ENCODE measurements around the gene SV2C. TPM values are rescaled to one million over a fixed set of nuclear protein-coding genes. Genes with fewer than 3 reads are reported as not detected.
A peak's percentile ranks its signal among the peaks of the same experiment; 100 is the strongest.
"Not testable (repeated sequence)": the region's sequence is repeated elsewhere in the genome, so short reads cannot be mapped to it uniquely, and the experiment has no call there.

SV2C gene
- total RNA-seq, 2 experiments from 2014 or later, result not detected

- H3K4me1 Mint-ChIP-seq, result no peaks in the 10 kb centered on the region
- no peak for DNase-seq
- no peaks in the 10 kb centered on the region for H3K9me3 Mint-ChIP-seq
- H3K4me3 Mint-ChIP-seq, result no peak overlapping the region
- no peak overlapping the region for H3K27ac Mint-ChIP-seq
- no peaks in the 10 kb centered on the region for H3K36me3 Mint-ChIP-seq
- peaks cover 7% of the 10 kb centered on the region for H3K27me3 Mint-ChIP-seq
Observed at GRCh38 chr5:76224898-76225297, 141.7 kb downstream of the SV2C start.

DNA sequence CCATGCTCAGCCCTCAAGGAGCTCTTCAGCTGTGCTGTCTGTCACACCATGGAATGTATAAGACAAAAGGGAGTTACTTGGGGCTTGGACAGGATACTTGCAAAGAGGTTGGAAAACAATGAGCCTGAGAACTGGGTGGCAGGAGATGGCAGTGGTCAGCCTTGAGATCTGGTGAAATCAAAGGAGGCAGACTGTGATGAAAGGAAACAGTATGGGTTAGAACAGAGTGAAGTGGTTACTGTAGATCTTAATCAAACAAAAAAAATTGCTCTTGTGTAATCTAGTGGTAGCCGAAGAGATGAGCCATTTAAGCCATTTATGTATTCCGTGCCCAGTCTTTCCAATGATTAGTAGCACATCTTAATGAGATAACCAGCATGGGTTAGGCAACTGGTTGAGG is 142.2 kb downstream of the SV2C start:
- Mint-ChIP-seq H3K36me3 (no peaks in the 10 kb centered on the region), H3K27me3 (peaks cover 7% of the 10 kb centered on the region), H3K27ac (no peak overlapping the region), H3K4me3 (no peak overlapping the region), H3K4me1 (no peaks in the 10 kb centered on the region), H3K9me3 (no peaks in the 10 kb centered on the region)
- no peak for DNase-seq

DNA sequence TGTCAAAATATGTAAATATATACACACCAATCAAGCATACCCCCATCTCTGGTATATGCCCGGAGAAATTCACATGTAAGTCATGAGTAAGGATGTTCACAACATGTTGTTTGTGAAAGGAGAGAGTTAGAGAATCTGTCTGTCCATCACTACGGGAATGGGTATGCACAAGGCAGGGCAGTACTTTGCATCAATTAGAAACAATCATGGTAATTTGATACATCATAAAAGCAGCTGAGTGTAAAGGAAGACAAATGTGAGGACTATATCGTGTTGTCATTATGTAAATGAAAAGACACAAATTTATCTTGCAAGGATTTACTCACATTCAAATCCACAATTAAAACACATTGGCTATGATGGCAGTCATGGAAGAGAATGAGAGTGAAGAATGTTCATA is 146.7 kb downstream of the SV2C start:
- no peaks in the 10 kb centered on the region for H3K36me3 Mint-ChIP-seq
- H3K4me3 Mint-ChIP-seq, result no peak overlapping the region
- H3K27ac Mint-ChIP-seq, result no peak overlapping the region
- no peak for DNase-seq
- H3K27me3 Mint-ChIP-seq, result no peaks in the 10 kb centered on the region
- H3K4me1 Mint-ChIP-seq, result no peaks in the 10 kb centered on the region
- no peaks in the 10 kb centered on the region for H3K9me3 Mint-ChIP-seq

DNA sequence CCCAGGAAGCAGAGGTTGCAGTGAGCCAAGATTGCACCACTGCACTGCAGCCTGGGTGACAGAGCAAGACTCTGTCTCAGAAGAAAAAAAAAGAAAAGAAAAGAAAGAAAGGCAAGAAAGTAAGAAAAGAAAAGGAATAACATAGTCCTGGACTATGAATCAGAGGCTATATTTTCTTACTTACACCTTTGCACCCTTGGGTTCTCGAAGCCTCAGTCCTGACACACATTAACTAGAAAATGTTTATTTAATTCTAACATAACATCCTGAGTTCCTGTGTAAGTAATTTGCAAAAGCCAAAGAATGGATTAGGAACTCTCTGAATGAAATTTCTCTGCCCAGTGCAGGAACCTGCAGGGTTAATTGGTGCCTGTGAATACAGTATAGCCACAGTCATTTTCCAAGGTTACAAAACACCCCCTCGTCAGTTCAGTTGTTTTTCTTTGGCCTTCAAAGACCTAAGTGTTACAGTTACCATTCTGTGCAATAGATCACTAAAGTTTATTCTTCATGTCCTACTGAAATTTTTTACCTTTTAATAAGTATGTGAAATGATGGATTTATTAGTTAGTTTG is 147.6 kb downstream of the SV2C start:
- no peaks in the 10 kb centered on the region for H3K9me3 Mint-ChIP-seq
- H3K36me3 Mint-ChIP-seq, result no peaks in the 10 kb centered on the region
- no peak overlapping the region for H3K27ac Mint-ChIP-seq
- no peaks in the 10 kb centered on the region for H3K4me1 Mint-ChIP-seq
- no peaks in the 10 kb centered on the region for H3K27me3 Mint-ChIP-seq
- no peak for DNase-seq
- H3K4me3 Mint-ChIP-seq, result no peak overlapping the region

DNA sequence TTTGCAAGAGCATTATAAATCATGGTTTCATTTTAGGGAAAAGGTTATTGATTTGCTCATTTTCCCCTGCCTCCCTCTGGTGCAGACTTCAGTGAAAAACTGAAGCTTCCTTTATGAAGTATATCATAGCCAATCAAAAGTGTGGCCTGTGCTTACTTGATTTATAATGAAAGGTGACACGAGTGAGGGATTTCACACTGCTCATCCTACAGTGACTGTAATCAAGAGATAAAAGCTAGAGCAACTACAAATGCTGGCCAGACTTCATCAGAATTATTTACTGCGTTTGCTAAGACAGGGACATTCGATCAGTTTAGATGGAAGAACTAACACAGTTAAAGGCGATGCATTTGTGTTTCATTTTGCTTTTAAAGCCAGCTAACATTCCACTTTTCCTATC is 151.5 kb downstream of the SV2C start:
- Mint-ChIP-seq H3K36me3 (peaks cover 2% of the 10 kb centered on the region), H3K4me3 (no peak overlapping the region), H3K27me3 (peaks cover 6% of the 10 kb centered on the region), H3K9me3 (peaks cover 12% of the 10 kb centered on the region), H3K27ac (no peak overlapping the region), H3K4me1 (no peaks in the 10 kb centered on the region)
- no peak for DNase-seq

- no peak overlapping the region for H3K4me3 Mint-ChIP-seq
Observed at GRCh38 chr5:76236684-76237083, 153.5 kb downstream of the SV2C start.

DNA sequence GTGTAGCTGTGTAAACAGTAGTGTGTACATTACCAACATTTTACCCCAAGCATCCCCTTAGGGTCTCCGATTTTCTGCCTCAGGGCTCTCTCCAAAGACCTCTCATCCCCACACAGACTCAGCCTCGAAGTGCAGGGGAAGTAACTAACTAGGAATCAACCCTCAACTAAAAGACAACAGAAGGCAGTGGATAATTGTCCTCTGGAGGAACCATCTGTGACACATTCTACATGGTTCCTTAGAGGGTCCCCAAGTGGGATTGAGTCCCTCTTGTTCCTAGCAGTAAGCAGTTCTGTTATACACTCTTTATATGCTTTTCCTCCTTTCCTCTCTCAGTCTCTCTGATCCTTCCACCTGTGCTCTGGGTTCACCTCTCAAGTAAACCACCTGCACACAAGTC is 157.2 kb downstream of the SV2C start:
- Mint-ChIP-seq H3K4me1 (no peaks in the 10 kb centered on the region), H3K27me3 (peaks cover 6% of the 10 kb centered on the region), H3K27ac (no peak overlapping the region), H3K9me3 (peaks cover 12% of the 10 kb centered on the region), H3K36me3 (peaks cover 2% of the 10 kb centered on the region), H3K4me3 (no peak overlapping the region)
- no peak for DNase-seq

More at GRCh38 chr5:76236684-76237083, 153.5 kb downstream of the SV2C start:
- no peak for DNase-seq
- Mint-ChIP-seq H3K27ac (no peak overlapping the region), H3K4me1 (no peaks in the 10 kb centered on the region), H3K27me3 (peaks cover 6% of the 10 kb centered on the region), H3K36me3 (peaks cover 2% of the 10 kb centered on the region), H3K9me3 (peaks cover 12% of the 10 kb centered on the region)

DNA sequence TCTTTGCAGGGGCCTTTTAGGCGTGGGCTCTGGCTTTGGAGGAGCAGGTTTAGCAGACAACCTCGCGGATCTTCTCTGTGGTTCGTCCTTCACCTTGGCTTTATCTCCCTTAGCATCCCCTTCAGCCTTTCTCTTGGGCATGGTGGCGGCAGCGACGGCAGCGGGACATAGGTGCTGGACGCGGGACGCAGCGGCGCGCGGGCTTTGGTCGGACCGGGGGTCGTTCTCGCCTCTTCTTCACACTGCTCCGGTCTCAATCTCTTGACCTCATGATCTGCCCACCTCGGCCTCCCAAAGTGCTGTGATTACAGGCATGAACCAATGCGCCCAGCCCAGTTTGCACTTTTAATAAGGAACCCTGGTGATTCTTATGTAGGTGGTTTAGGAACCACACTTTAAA is 159.0 kb downstream of the SV2C start:
- H3K36me3 Mint-ChIP-seq, DNase-seq, H3K27me3 Mint-ChIP-seq, H3K4me1 Mint-ChIP-seq, H3K4me3 Mint-ChIP-seq, H3K27ac Mint-ChIP-seq: not testable (repeated sequence)
- peaks cover 11% of the 10 kb centered on the region for H3K9me3 Mint-ChIP-seq

DNA sequence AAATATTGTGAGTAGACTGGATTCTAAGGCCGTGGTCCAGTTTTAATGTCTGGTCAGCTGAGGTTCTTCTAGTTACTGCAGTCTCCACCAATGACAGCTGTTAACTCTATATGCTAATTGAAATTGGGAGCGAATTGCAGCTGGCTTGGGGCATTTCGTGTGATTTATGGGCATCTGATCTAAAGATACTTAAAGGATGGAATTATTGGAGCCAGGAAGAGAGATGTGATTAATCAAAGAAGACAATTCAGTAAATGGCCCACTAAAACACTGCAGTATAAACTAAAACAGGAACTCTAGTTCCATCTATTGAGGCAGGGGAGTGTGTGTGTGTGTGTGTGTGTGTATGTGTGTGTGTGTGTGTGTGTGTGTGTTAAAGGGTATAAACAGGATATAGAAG is 162.4 kb downstream of the SV2C start:
- no peaks in the 10 kb centered on the region for H3K4me1 Mint-ChIP-seq
- H3K27me3 Mint-ChIP-seq, result no peaks in the 10 kb centered on the region
- H3K9me3 Mint-ChIP-seq, result no peaks in the 10 kb centered on the region
- no peak overlapping the region for H3K4me3 Mint-ChIP-seq
- no peak for DNase-seq
- H3K27ac Mint-ChIP-seq, result no peak overlapping the region
- no peaks in the 10 kb centered on the region for H3K36me3 Mint-ChIP-seq

DNA sequence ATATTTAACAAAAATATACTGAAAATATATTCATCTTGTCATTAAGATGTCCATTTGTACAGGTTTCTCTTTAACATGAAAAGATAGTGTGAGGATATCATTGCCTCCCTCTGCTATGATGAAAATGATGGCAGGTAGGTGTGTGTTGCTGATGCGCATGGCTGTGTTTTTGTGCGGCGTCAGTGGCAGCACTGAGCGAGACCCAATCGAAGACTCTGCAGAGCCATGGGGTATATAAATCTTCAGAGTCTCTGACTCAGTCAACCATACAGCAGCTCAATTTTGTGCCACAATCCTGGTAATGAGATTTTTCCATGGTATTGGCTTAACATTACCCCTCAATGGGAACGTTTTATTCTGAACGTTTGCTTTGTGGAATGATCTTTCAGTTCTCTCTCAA is 166.4 kb downstream of the SV2C start:
- Mint-ChIP-seq H3K27ac (no peak overlapping the region), H3K4me3 (no peak overlapping the region), H3K9me3 (no peaks in the 10 kb centered on the region), H3K36me3 (no peaks in the 10 kb centered on the region), H3K27me3 (peaks cover 8% of the 10 kb centered on the region), H3K4me1 (no peaks in the 10 kb centered on the region)
- DNase-seq, result no peak

- H3K4me1 Mint-ChIP-seq, result no peaks in the 10 kb centered on the region
- no peaks in the 10 kb centered on the region for H3K9me3 Mint-ChIP-seq
- no peak for DNase-seq
- no peaks in the 10 kb centered on the region for H3K36me3 Mint-ChIP-seq
- no peak overlapping the region for H3K4me3 Mint-ChIP-seq
- H3K27ac Mint-ChIP-seq, result no peak overlapping the region
- H3K27me3 Mint-ChIP-seq, result peaks cover 12% of the 10 kb centered on the region
Observed at GRCh38 chr5:76250463-76250862, 167.3 kb downstream of the SV2C start.

DNA sequence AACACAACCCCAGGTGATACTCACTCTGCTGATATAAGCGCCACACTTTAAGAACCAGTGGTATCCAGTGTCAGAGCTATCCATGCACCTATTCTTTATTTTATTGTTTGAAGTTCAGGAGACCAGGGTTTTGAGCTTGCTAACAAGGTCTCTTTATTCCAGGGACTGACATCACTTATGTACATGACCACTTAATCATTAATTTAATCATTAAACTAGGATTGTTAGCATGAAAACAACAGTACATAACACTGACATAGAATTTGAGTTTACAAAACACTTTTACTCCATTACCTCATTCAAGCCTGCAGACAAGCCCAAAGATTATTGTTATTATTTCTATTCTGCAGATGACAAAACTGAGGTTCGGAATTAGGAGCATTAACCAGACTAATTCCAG is 168.5 kb downstream of the SV2C start:
- no peak overlapping the region for H3K4me3 Mint-ChIP-seq
- peaks cover 16% of the 10 kb centered on the region for H3K27me3 Mint-ChIP-seq
- DNase-seq, result no peak
- H3K9me3 Mint-ChIP-seq, result no peaks in the 10 kb centered on the region
- H3K4me1 Mint-ChIP-seq, result no peaks in the 10 kb centered on the region
- H3K27ac Mint-ChIP-seq, result no peak overlapping the region
- H3K36me3 Mint-ChIP-seq, result no peaks in the 10 kb centered on the region

DNA sequence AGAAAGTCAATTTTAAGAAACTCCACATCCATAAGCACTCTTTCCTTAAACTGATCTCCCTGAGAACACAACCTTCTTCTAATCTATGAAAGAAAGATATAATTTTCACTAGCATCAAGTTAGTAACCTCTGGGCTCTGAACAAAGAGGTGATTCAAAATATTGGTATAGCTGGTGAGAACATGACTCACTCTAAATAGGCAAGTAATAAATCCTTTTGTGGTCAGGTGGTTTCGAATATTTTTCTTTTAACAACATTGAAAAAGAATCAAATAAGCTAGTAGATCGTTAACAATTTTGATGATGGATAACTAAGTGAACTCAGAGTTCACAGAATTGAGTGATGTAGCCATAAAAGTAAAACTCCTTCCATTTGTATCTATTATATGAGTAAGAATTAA is 169.3 kb downstream of the SV2C start:
- Mint-ChIP-seq H3K4me1 (no peaks in the 10 kb centered on the region), H3K36me3 (no peaks in the 10 kb centered on the region), H3K27ac (no peak overlapping the region), H3K27me3 (peaks cover 16% of the 10 kb centered on the region), H3K9me3 (no peaks in the 10 kb centered on the region), H3K4me3 (no peak overlapping the region)
- no peak for DNase-seq

DNA sequence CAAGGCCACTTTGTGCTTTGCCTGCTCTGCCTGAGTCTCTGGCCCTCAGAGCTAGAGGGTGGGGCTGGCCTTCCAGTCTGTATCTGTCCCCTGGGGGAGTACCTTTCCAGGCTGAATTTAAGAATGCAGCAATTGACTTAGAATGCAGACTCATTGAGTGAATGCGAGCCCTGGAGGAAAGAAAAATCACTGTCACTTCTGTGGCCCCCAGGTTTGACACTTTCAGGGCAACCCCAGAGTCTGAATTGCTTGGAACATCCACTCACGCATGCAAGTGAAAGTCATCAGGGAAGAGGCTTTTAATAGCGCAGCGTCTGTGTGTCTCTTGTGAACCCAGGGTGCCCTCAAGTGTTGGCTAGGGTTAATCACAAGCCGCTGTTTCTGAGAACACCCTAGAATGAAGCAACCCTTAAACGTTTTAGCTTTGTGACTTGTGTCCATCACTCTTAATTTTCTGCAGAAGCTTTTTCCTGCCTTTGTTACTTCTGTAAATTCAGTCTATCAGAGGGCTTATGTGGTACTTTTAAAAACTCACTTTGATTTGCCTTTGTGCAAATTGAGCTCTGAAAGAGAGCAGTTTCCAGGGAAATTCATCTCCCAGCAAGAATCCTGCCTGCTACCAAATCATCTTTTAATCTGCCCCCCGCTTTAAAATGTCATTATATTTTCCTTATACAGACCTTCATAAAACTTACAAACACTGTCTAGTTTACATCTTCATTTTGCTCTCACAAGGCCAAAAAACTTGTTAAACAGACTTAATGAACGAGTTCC is 173.1 kb downstream of the SV2C start:
- DNase-seq, result peak; percentile 43
- no peaks in the 10 kb centered on the region for H3K4me1 Mint-ChIP-seq
- peaks cover 16% of the 10 kb centered on the region for H3K27me3 Mint-ChIP-seq
- no peaks in the 10 kb centered on the region for H3K36me3 Mint-ChIP-seq
- no peaks in the 10 kb centered on the region for H3K9me3 Mint-ChIP-seq
- no peak overlapping the region for H3K4me3 Mint-ChIP-seq
- H3K27ac Mint-ChIP-seq, result no peak overlapping the region

DNA sequence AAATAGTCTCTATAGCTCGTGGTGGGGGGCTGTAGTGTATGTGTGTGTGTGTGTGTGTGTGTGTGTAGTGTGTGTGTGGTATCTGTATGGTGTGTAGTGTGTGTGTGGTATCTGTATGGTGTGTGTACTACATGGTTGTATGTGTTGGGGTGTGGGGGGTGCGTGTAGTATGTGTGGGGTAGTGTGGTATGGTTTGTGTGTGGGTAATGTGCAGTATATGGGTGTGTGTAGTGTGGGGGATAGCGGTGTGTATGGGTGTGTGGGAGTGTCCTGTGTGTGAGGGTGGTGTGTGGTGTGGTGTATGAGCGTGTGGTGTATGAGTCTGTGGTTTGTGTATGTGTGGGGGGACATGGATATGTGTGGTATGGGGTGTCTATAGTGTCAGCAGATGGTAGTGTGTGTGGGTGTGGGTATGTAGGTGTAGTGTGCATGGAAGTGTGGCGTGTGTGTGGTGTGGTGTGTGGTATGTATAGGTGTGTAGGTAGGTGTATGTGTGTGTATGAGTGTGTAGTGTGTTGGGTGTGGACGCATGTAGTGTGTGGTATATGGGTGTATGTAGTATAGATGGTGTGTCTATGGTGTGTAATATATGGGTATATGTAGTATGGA is 174.1 kb downstream of the SV2C start:
- no peak overlapping the region for H3K4me3 Mint-ChIP-seq

DNA sequence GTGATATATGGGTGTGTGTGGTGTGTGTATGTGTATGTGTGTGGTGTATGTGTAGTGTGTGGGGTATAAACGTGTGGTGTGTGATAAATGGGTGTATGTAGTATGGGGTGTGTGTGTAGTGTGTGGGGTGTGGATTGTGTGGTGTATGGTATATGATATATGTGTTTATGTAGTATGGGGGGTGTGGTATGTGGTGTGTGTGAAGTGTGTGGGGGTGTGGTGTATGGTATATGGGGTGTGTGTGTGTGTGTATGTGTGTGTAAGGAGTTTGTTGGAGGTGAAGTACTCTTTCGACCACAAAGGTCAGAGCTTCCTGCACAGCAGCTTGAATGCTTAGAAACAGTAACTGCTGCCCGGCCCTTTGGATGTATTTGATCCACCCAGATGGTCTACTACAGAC is 174.7 kb downstream of the SV2C start:
- Mint-ChIP-seq H3K36me3 (no peaks in the 10 kb centered on the region), H3K4me1 (no peaks in the 10 kb centered on the region), H3K27me3 (peaks cover 17% of the 10 kb centered on the region), H3K27ac (no peak overlapping the region), H3K9me3 (peaks cover 4% of the 10 kb centered on the region), H3K4me3 (no peak overlapping the region)
- DNase-seq, result no peak

More for the DNA sequence above, 174.1 kb downstream of the SV2C start:
- Mint-ChIP-seq H3K4me1 (no peaks in the 10 kb centered on the region), H3K36me3 (no peaks in the 10 kb centered on the region), H3K9me3 (peaks cover under 1% of the 10 kb centered on the region), H3K27me3 (peaks cover 16% of the 10 kb centered on the region), H3K27ac (no peak overlapping the region)
- DNase-seq, result no peak

Data from activated naive CD8-positive, alpha-beta T cell treated with anti-CD3 and anti-CD28 coated beads for 36 hours (primary cell).